Measurements from ENCODE around the gene PLPPR4.

GRCh38 chr1:99230695-99231094 lies 33.6 kb upstream of the PLPPR4 start:
- no peak for TF ChIP-seq POLR2AphosphoS5 (IDR thresholded peaks at IDR 0.05)
- TF ChIP-seq CTCF (IDR thresholded peaks at IDR 0.05): no peak
- TF ChIP-seq POLR2A (IDR thresholded peaks at IDR 0.05; ENCODE audit: low read depth): no peak
- no peak for TF ChIP-seq EP300 (IDR thresholded peaks at IDR 0.05)
